HG02798 (cell line): ENCODE measurements around the gene EHBP1.

Experiments
- ATAC-seq: cut with Tn5 transposase; IDR thresholded peaks from one replicate; pipeline ENCODE4 v1.9.1; 2021; ENCODE audit warnings: mild to moderate bottlenecking; ENCODE audit not compliant: unreplicated experiment, poor library complexity

Gene EHBP1

DNA sequence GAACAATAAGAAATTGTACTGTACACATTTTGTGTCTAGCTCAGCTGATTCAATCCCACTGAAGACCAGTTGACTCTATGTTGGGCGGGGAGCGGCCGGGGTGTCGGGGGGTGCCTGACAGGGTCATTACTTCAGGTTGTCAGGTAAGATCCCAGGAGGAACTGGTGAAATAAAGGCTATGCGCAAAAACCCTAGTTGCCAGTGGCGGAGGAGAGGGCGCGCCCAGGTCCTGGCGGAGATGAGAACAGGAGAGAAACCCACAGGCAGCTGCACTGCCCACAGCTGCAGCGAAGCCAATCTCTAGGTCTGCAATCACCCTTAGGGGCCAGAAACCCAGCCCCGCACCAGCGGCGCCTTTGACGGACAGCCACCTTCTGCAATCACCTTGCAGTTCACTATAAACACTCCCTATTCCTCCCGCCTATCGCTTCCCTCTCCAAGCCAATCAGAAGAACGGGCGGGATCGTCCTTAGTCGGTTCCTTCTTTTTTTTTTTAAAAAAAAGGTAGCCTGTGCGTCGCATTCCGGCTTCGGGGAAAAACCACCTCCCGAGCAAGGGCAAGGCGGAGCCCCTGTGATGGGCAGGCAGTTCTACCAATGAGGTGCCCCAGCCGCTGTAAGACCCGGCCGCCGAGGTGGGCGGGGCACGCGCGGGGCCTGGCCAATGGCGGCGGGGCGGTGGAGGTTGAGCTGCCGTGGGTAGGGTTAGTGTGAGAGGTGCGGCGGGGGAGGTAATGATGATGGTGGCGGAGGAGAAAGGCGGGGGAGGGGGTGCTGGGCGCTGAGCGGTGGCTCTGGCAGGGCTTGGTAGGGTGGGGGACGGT, at the start of gene EHBP1:
Gene EHBP1, plus strand, starts transcription at position 707 of the 823 bp plus-strand sequence. CDS start 1,479 bp downstream, outside the sequence.
- ATAC-seq = peak; percentile 96

DNA sequence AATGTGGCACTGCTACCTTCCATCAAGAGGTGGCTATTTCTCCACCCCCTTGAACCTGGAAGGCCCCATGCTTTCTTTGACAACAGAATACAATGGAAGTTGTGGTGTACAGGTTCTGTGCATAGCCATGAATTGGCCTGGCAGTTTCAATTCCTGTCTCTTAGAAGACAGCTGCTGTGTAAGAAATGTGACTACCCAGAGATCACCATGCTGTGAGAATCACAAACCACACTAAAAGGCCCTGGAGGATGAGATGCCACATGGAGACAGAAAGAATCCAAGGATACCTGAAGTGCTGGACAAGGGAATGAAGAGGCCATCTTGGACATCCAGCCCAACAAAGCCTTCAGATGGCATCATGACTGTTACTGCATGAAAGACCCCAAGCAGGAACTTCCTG, 47.7 kb upstream of the EHBP1 start:
- ATAC-seq = peak; percentile 51

DNA sequence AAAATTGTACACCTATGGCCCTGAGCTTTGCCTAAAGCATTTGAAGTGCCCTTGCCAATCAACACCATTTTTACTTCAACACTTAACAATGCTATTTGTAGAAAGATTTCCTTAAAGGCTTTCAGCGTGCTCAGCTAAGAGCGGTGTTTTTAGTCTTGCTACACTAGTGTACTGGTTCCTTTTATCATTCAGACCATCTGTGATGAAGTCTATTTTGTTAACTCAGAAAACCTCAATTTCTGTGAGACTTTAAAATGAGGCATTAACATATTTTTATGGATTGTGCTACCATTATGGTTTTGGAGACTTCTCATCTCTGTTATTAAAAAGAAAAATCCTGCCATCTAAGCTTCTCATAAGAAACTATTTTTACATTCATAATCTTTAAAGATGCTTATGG, 46.6 kb upstream of the EHBP1 start:
- no peak for ATAC-seq

DNA sequence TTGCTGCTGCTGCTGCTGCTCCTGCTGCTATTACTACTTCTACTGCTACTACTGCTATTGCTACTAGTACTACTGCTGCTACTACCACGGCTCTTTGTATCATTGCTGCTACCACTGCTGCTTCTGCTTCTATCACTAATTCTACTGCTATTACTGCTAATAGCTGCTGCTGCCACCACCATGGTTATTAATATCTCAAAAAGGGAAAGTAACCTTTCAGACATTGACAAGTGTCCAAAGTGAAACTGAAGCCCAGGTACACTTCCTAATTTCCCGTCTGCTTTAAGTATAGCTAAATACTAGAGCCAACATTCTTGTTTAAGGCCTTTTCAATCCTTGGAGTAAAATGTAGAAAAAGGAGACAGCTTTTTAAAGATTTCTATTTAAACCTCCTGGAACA, 45.4 kb upstream of the EHBP1 start:
- peak; percentile 79 for ATAC-seq

DNA sequence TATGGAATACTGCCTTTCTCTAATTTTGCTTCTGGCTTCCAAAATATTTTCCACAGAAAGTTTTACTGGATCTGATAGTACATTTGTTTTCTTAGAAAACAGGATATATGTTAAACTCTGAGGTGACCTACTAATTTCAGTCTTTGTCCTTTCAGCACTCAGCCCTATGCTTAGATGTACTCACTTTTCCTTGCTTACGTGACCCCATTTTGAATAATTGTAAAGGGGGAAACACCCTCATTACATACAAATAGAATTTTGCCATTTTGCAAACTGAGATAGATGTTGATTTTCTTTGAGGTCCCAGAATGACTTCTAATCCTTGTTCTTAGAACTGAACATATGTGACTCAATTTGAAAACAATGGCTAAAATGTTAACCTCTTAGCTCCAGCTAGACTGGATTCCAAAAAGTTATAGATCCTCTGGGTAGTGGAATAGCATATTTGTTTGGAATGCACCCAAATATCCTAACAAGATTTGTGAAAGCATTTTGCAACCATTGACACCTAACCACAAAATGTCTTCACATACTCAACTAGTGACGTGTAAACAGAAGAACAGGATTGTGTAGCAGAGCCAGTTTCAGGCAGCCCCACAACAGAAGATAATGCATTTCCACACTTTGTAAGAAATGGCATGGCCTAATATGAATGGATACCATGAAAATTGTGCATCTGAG, 44.8 kb upstream of the EHBP1 start:
- no peak for ATAC-seq

DNA sequence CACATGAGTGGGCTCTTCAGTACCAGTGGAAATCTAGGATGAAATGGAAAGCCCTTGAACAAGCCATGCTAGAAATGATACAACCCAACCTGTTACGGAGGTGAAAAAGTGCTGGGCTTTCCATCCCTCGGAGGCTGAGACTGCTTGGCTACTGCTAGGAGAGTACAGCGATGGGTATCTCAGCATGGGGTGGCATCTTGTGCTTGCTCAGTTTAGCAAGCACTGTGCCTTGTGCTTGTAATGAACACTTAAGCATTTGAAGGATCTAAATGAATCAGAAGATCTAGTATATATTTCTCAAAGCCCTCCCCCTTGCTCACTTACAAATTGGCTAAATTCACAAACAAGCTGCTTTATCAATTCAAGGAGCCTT, 44.3 kb upstream of the EHBP1 start:
- ATAC-seq = no peak

DNA sequence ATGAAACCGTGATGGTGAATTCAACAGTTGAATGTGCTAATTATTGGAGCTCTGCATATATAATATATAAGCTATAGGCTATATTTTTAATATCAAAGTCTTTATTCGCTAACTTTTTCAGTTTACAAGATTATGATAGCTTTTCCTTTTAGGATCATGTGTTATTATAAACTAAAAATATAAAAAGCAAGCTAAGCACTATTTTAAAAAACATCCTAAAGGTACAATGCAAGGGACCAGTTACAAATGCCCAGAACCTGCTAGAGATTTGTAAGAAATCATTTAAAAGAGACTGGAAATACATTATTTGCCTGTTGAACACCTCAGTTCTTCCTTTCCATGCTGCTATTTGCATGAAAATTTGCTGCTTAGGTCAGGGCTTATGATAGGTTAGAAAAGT, 43.4 kb upstream of the EHBP1 start:
- ATAC-seq = no peak

DNA sequence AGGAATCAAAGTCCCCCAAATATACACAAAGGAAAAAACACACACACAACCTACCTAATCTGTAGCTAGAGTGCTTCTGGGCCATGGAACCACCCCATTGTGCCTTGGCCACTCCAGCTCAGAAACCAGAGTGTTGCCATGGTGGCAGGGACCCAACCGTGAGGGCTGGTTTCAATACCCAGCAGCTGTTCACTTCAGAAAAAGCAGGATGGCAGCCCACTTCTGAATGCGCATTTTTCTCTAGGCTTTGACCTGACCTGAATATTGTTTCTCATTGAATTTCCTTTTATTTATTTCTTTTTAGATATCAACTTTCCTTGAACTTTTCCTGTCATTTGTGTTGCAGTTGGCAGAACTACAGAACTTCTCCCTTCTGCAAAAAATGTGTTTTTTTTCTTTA, 43.0 kb upstream of the EHBP1 start:
- ATAC-seq = no peak

DNA sequence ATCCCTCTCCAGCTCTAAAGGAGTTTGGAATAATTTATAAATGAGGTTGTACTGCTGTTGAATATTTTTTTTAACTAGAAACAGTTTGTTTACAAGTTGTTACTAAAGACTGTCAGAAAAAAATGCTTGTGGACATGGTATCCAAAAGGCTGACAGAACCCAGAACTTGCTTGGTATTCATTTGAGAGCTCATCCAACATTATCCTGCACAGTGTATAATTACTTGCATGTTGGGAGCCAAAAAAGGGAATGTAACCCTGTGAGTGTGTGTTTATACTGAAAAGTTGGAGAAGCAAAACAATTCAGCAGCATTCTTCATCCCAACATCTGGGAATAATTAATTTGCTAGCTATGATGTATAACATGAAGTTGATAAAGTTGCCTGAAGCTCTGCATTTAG, 42.1 kb upstream of the EHBP1 start:
- no peak for ATAC-seq

DNA sequence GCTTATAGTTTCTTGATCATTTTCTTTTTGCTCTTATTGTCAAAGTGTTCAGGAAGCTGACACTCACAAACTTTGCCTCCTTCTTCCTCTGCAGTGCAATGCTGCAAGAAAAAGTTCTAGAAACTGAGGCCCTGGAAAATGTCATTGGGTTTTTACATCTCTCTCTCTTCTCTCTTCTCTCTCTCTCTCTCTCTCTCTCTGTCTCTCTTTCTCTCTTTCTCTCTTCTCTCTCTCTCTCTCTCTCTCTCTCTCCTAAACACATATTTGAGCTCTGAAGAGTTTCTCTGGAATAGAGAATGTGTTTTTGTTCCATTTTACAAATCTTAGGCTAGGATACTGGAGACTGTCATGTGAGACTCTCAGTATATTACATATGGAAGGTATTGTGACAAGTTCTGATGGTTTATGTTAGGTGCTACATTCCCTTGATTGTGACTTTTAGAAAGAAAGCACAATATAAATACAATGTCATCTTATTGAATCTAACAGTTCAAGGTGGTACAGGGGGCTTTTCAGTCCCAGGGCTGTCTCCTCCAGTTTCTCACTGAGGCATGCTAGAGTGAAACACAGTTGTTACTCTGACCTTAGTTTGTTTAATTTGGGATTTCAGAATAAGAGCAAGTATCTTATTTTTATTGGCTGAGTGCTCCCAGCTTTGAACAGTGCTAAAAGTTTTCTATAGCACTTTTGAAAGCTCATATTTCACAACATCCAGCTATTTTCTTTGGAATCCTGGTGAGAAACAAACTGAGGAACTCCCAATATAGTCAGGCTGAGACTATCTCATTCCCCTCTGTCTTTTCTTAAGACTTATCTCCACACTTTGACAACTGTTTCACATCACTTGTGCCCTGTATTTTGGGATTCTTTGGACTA, 41.4 kb upstream of the EHBP1 start:
- no peak for ATAC-seq

DNA sequence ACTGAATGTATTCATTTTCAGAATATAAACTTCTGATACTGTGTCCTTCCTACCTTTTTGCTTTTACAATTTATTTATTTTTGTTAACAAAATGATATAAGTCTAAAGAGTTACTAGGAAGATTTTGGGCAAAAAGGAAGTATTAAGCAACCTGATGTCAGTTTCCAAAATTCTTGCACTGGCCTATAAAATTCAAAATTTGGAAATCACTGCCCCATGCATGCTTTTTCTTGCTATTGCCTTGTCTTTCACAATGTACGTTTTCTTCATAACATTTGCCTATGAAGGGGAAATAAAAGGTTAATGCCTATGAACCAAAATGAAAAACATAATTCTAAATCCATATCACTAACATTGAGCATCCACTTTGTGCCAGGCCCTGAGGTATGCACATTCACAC, 40.1 kb upstream of the EHBP1 start:
- ATAC-seq = no peak

DNA sequence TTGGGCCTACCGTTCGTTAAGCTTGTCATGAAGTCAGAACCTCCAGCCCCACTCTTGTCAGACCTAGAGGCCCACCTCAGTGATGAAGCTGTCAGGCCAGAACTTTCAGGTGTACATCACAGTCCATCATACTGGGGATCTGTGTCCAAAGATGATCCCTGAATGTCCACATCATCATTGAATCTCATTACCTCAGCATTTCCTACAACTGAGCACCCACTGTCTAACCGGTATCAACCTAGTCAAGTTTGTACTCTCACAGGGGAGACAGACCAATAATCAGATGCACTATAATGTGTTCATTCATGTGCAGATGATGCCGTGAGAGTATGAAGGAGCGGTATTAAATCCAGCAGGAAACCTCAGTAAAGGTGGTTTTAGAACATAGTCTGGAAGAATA, 36.3 kb upstream of the EHBP1 start:
- no peak for ATAC-seq

DNA sequence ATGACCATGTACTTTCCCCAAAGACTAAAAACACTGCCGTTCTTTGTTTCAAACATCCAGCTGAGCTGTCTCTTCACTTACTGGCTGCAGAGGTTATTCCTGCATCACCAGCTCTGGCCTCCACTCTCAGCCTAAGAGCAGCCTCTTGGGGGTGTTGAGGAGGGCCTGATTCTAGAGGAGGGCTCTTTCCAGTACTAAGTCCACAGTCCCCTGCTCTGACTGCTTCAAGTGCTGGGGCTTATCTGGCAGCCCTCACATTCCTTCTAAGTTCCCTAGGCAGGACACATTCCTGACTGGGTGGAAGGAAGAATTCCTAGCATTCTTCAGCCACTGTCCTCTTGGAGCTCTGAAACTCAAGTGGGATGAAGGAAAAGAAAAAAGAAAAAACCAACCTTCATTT, 32.9 kb upstream of the EHBP1 start:
- no peak for ATAC-seq

DNA sequence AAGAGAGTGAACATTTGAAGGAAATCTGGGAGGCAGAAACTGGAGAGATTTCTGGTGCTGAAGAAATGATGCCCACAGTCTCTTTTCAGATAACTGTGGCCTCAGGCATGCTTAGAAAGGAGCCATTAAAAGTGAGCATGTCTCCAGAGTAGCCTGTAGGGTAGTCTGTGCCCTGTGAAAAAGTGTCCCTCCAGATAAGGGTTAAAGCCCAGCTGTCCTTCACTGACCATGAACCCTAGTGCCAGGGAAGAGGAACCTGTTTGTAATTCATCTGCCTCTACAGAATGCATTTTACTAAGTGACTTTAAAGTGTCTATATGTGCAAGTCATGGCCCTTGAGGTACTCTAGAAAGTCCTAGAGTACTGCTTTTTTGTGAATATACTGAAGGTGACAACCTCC, 30.5 kb upstream of the EHBP1 start:
- no peak for ATAC-seq

DNA sequence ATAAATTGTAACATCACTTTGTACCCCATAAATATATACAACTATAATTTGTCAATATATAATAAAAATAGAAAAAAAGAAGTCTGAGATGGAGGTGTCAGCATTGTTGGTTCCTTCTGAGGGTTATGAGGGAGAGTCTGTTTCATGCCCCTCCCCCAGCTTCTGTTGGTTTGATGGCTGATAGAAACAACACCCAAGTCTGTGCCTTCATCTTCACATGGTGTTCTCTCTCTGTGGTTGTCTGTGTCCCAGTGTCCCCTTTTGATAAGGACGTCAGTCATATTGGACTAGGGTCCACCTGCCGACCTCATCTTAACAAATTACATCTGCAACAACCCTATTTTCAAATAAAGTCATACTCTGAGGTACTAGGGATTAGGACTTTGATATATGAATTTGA, 20.3 kb upstream of the EHBP1 start:
- no peak for ATAC-seq

DNA sequence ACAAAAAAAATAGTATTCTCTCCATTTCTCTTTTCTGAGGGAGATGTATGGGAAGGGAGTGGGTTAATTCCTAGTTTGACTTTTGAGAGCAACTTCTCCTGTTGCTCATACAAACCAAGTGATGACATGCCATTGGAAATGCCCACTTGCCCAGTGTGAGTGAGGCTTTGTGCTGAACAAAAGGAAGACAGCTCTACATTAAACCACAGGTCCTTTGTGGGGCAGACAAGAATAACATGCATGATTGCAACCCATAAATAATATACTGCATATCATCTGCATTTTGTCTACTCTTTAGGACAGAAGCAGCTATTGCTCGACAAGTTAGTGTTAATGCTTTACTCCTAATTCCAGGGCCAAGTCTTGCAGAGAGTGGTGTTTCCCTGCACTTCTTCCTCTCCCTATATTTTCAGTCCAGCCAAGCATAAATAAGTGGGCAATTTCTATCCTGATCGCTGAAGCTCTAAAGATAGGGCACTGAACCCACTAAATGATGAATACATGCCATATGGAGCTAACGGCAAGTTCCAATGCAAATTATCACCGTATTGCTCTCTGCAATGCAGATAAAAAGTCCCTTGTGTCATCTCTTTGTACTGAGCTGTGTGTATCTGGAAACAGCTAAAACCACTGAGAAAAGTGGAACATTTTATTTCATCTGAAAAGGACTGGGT, 19.4 kb upstream of the EHBP1 start:
- no peak for ATAC-seq

DNA sequence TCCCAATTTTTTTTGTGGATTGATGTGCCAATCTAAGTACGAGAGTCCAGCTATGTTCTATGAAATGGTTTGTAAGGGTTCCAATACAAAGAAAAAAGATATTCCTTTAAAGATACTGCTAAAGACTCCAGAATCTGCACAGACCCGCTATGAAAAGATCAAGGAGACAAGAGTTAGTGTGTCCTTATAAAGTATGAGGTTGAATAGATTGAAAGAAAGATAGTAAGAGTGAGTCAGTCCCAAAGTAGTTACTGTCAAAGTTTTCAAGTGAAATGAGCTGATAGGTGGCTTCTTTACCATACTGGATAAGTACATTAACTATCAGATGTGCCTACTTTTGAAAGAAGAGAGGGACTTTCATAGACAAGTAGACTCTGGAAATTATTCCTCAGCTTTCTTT, 17.9 kb upstream of the EHBP1 start:
- ATAC-seq = no peak

DNA sequence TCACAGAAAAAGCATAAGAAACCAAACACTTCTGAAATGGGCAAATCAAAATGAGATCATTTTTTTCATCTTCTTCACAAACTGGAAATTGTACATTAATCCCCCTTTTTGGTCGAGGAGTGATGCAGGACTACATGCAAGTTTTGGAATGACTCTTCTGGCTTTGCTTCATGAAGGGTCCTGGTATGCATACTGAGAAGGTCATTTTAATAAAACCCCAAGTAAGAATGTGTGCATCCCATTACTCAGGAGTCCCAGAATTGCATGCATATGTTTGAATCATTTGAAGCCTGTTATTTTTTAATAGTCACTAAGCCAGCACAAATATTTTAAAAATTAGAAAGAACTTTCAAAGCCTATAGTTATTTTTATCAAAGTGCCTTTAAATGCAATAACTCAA, 16.7 kb upstream of the EHBP1 start:
- no peak for ATAC-seq

DNA sequence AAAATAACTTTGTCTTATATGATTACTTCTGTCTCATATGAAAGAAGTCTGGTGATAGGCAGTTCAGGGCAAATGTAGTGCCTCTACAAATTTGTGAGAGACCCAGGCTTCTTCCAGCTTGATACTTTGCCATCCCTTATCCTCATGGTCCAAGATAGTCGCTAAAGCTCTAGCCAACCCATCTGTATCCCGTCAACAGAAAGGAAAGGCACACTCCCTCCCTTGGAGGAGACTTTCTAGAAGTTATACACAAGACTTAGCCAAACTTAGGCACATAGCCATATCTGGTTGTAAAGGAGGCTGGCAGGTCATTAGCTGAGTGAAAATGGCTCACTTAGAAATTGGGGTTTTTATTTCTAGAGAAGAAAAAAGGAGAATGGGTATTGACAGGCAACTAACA, 14.3 kb upstream of the EHBP1 start:
- ATAC-seq = no peak

DNA sequence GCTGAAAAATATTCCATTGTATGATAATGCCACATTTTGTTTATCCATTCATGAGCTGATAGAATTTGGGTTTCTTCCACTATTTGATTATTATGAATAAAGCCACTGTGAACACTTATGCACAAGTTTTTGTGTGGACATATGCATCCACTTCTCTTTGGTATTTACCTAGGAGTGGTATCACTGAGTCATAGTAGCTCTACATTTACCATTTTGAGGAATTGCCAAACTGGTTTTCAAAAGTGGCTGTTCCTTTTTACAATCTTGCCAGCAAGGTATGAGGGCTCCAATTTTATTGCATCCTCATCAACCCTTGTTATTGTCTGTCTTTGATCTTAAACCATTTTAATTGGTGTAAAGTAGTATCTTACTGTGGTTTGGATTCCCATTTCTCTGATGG, 13.3 kb upstream of the EHBP1 start:
- no peak for ATAC-seq

DNA sequence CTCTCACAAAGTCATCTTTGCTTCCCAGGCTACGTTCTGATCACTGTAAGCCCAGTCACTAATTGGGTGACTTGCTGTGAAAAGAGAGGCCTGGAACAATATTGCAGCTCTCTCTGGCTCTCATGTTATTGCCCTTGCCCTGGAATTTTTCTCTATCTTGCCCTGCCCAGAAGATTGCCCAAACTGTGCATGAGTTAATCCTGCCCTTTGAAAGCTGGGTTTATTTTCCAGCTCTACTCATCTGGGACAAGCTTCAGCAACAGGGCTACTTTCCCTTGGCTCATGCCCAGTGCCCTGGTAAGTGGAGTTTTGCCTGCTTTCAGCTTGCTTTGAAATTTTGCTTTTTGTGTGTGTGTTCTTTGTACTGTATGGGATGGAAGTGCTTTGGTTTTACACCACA, 6.9 kb upstream of the EHBP1 start:
- ATAC-seq = no peak
